Mesenchymal stem cell (in vitro differentiated cells and primary cell): Measurements from ENCODE around the gene FAM181A.
A peak's percentile ranks its signal among the peaks of the same experiment; 100 is the strongest.

Experiments used
- DNase-seq: peaks from one replicate; pipeline ENCODE4 v3.0.0-alpha.2; 2013
- H2AFZ ChIP-seq: one replicate; pipeline ENCODE4 v1.6.1; 2013; ENCODE audit warnings: low read depth, mild to moderate bottlenecking, control low read depth, inconsistent platforms, low read length, moderate library complexity
- H2AK5ac ChIP-seq: 2 replicates; pipeline ENCODE4 v1.6.1; 2013; ENCODE audit warnings: low read length, moderate library complexity, mild to moderate bottlenecking, inconsistent platforms; ENCODE audit not compliant: severe bottlenecking
- H2BK120ac ChIP-seq: one replicate; pipeline ENCODE4 v1.6.1; 2013; ENCODE audit warnings: low read depth, mild to moderate bottlenecking, inconsistent platforms, low read length, moderate library complexity
- H2BK12ac ChIP-seq, 2 experiments: one replicate each; pipeline ENCODE4 v1.6.1; 2013; ENCODE audit warnings: inconsistent platforms in 2 of 2, low read length in 2 of 2, mild to moderate bottlenecking in 2 of 2, moderate library complexity in 2 of 2, control low read depth in 1 of 2
- H2BK15ac ChIP-seq: one replicate; pipeline ENCODE4 v1.6.1; 2013; ENCODE audit warnings: mild to moderate bottlenecking, low read depth, inconsistent platforms; ENCODE audit not compliant: poor library complexity, severe bottlenecking
- H2BK5ac ChIP-seq: 2 replicates; pipeline ENCODE4 v1.6.1; 2013; ENCODE audit warnings: low read depth, mild to moderate bottlenecking, low read length, control low read depth, inconsistent platforms; ENCODE audit not compliant: poor library complexity, severe bottlenecking
- H3K14ac ChIP-seq, 2 experiments: one replicate each; pipeline ENCODE4 v1.6.1; 2013; ENCODE audit warnings: inconsistent platforms in 2 of 2, low read length in 2 of 2, control low read depth in 1 of 2, mild to moderate bottlenecking in 1 of 2, moderate library complexity in 1 of 2
- H3K18ac ChIP-seq, 2 experiments: one replicate each; pipeline ENCODE4 v1.6.1; 2013; ENCODE audit warnings: inconsistent platforms in 2 of 2, low read length in 2 of 2, control low read depth in 1 of 2, low read depth in 1 of 2, mild to moderate bottlenecking in 1 of 2
- H3K23ac ChIP-seq, 2 experiments: one replicate each; pipeline ENCODE4 v1.6.1; 2013; ENCODE audit warnings: inconsistent platforms in 2 of 2, low read length in 2 of 2, mild to moderate bottlenecking in 2 of 2, moderate library complexity in 2 of 2, control low read depth in 1 of 2
- H3K27ac ChIP-seq: 2 replicates; pipeline ENCODE4 v1.5.1; 2013; ENCODE audit warnings: mild to moderate bottlenecking, moderate library complexity, low read length, control low read depth, inconsistent platforms; ENCODE audit not compliant: poor library complexity, severe bottlenecking
- H3K27me3 ChIP-seq, 2 experiments: 2 replicates each; pipeline versions ENCODE4 v1.6.1 to v1.7.0; 2013; ENCODE audit warnings: low read length in 2 of 2, mild to moderate bottlenecking in 2 of 2, moderate library complexity in 2 of 2, control low read depth in 1 of 2, inconsistent platforms in 1 of 2; ENCODE audit not compliant: control insufficient read depth in 1 of 2, insufficient read depth in 1 of 2
- H3K36me3 ChIP-seq, 2 experiments: 2 replicates each; pipeline versions ENCODE4 v1.6.1 to v1.7.0; 2013; ENCODE audit warnings: low read length in 2 of 2, control low read depth in 1 of 2, inconsistent platforms in 1 of 2, low read depth in 1 of 2, mild to moderate bottlenecking in 1 of 2; ENCODE audit not compliant: insufficient read depth in 2 of 2, control insufficient read depth in 1 of 2
- H3K4ac ChIP-seq, 2 experiments: one replicate each; pipeline ENCODE4 v1.6.1; 2013; ENCODE audit warnings: inconsistent platforms in 2 of 2, low read length in 2 of 2, mild to moderate bottlenecking in 2 of 2, moderate library complexity in 2 of 2, control low read depth in 1 of 2, low read depth in 1 of 2
- H3K4me1 ChIP-seq: 2 replicates; pipeline ENCODE4 v1.6.1; 2013; ENCODE audit warnings: low read depth, low read length, control low read depth; ENCODE audit not compliant: control insufficient read depth, insufficient read depth
- H3K4me2 ChIP-seq: 2 replicates; pipeline ENCODE4 v1.6.1; 2013; ENCODE audit warnings: low read length, mild to moderate bottlenecking, inconsistent platforms; ENCODE audit not compliant: poor library complexity, severe bottlenecking
- H3K4me3 ChIP-seq, 2 experiments: 2 replicates each; pipeline versions ENCODE4 v1.5.1 to v1.7.0; 2013; ENCODE audit warnings: low read length in 2 of 2, mild to moderate bottlenecking in 2 of 2, control low read depth in 1 of 2, low read depth in 1 of 2; ENCODE audit not compliant: insufficient read depth in 1 of 2
- H3K79me1 ChIP-seq: replicated peaks from 2 replicates; pipeline ENCODE4 v1.6.1; 2013; ENCODE audit warnings: mild to moderate bottlenecking, control low read depth, low read length, inconsistent platforms; ENCODE audit not compliant: poor library complexity, severe bottlenecking
- H3K9ac ChIP-seq: 2 replicates; pipeline ENCODE4 v1.7.0; 2013; ENCODE audit warnings: mild to moderate bottlenecking, low read length, moderate library complexity
- H3K9me3 ChIP-seq: 2 replicates; pipeline ENCODE4 v1.7.0; 2013; ENCODE audit warnings: mild to moderate bottlenecking, low read length; ENCODE audit not compliant: control insufficient read depth
- H4K8ac ChIP-seq: one replicate; pipeline ENCODE4 v1.6.1; 2013; ENCODE audit warnings: inconsistent platforms, mild to moderate bottlenecking, low read length, moderate library complexity
- H4K91ac ChIP-seq: one replicate; pipeline ENCODE4 v1.6.1; 2013; ENCODE audit warnings: mild to moderate bottlenecking, low read length, inconsistent platforms
- WGBS: methylation state at CpG from one replicate; pipeline ENCODE4 v1.1.7; 2013; ENCODE audit warnings: mixed read lengths; 5-methylcytosine and 5-hydroxymethylcytosine counted together

Gene FAM181A

DNA sequence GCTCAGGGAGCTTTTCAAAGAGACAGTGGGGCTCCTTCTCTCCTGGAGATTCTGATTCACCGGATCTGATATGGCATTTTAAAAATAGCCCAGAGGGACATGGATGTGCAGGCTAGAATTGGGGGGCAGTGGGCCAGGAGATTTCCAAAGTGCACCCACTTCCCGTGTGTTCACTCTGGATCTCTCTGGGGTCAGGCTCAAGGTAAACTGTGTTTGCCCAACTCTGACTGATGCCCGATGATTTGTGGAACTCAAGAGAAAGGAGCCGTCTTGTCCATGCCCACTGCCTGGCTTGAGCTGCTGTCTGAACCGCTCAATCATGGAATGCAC, 17.9 kb downstream of the FAM181A start:
- Histone ChIP-seq H3K4ac (no peak overlapping the region), H3K9me3 (no peaks in the 10 kb centered on the region), H3K18ac (no peak overlapping the region), H3K79me1 (no peaks in the 10 kb centered on the region), H2BK12ac (no peak overlapping the region), H2AFZ (no peak overlapping the region), H3K27ac (no peak overlapping the region), H4K8ac (no peak overlapping the region), H3K36me3 (no peaks in the 10 kb centered on the region), H2BK120ac (no peak overlapping the region), H4K91ac (no peak overlapping the region), H3K4me1 (peaks cover 55% of the 10 kb centered on the region), H3K27me3 (peaks cover 0 to 4% of the 10 kb centered on the region in 2 experiments), H3K23ac (no peak overlapping the region), H3K9ac (no peak overlapping the region), H2AK5ac (peak overlapping the region; percentile 29), H3K4me3 (no peak overlapping the region), H3K14ac (no peak overlapping the region), H2BK15ac (no peak overlapping the region), H2BK5ac (no peak overlapping the region), H3K4me2 (no peak overlapping the region)
- DNase-seq = no peak
- 95% methylated on average over 5 of the region's 5 CpGs for WGBS

DNA sequence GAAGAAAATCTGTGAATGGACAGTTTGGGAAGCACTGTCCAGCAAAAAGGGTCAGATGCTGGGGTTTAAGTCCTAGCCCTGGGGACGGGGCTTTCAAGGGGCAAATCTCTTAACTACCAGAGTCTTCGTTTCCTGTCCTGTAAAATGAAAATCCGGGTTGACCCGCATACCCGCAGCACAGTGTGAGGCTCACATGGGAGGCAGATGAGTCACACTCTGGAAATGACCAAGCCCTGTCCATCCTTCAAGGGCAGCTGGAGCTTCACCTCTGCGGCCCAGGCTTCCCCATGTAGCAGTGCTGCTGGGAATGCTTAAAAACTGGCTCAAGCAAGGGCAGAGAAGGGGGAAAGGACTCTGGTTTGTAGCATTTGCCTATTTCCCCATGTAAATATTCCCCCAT, 19.0 kb downstream of the FAM181A start:
- H3K79me1 ChIP-seq = no peaks in the 10 kb centered on the region
- H3K27ac ChIP-seq = peak overlapping the region; percentile 61
- H3K4me2 ChIP-seq = no peak overlapping the region
- H3K4me3 ChIP-seq = no peak overlapping the region
- peaks cover 0 to 4% of the 10 kb centered on the region in 2 experiments for H3K27me3 ChIP-seq
- no peak overlapping the region for H4K8ac ChIP-seq
- no peak overlapping the region for H2BK5ac ChIP-seq
- H3K9me3 ChIP-seq = no peaks in the 10 kb centered on the region
- peaks cover 51% of the 10 kb centered on the region for H3K4me1 ChIP-seq
- no peak overlapping the region for H3K14ac ChIP-seq
- WGBS = 23% methylated on average over 5 of the region's 6 CpGs
- no peak overlapping the region for H2BK12ac ChIP-seq
- no peak overlapping the region for H3K23ac ChIP-seq
- H3K36me3 ChIP-seq = no peaks in the 10 kb centered on the region
- DNase-seq = peak; percentile 60
- no peak overlapping the region for H3K18ac ChIP-seq
- no peak overlapping the region for H2AFZ ChIP-seq
- no peak overlapping the region for H3K9ac ChIP-seq
- no peak overlapping the region for H2BK15ac ChIP-seq
- no peak overlapping the region for H2BK120ac ChIP-seq
- H3K4ac ChIP-seq = no peak overlapping the region
- H2AK5ac ChIP-seq = peak overlapping the region; percentile 13
- H4K91ac ChIP-seq = no peak overlapping the region

DNA sequence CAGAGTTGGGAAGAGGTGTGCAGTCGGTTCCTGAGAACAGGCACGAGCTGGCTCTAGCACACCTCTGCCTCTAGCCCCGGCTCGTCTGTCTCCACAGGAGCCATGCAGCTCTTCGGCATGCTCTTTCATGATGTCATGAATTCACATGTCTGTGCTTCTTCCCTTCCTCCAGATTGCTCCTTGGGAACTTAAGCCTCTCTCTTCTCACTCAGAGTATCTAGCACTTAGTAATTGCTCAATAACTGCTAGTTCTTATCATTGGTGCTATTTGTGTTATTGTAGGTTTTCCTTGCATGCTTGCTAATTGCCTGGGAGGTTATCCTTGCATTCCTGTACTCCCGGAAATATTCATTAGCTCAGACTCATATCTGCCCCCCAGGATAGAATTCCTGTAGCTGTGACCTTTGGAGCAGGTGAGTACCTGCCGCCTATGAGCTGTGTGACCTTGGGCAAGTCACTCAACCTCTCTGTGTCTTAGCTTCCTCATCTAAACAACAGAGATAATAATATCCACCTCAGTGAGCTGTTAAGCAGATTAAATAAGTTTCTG, 19.5 kb downstream of the FAM181A start:
- WGBS = 79% methylated on average over 7 of the region's 7 CpGs

DNA sequence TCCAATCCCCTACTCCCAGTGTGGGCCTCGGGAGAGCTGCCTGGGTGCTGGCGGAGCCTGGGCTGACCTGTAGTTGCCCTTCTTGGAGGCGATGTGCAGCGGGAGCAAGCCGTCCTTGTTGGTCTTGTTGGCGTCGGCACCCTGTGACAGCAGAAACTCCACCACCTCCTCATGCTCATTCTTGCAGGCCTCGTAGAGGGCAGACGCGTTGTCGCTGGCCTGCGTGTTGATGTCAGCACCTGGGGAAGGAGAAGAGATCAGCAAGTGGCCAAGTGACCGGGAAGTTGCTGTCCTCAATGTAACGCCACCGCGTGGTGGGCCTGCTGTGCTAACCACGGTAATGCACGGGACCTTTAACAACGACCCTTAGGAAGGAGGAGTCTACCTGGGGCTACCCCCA, 20.1 kb downstream of the FAM181A start:
- Histone ChIP-seq H4K91ac (no peak overlapping the region), H3K79me1 (no peaks in the 10 kb centered on the region), H3K18ac (no peak overlapping the region)

More for the DNA sequence above, 19.5 kb downstream of the FAM181A start:
- peak overlapping the region; percentile 61 for H3K27ac ChIP-seq
- peaks cover 0 to 4% of the 10 kb centered on the region in 2 experiments for H3K27me3 ChIP-seq
- H2BK15ac ChIP-seq = no peak overlapping the region
- H3K79me1 ChIP-seq = no peaks in the 10 kb centered on the region
- no peak overlapping the region for H3K9ac ChIP-seq
- H2AK5ac ChIP-seq = peak overlapping the region; percentile 21
- peak; percentile 76 for DNase-seq
- no peaks in the 10 kb centered on the region for H3K9me3 ChIP-seq
- no peak overlapping the region for H3K4me3 ChIP-seq
- H2BK5ac ChIP-seq = no peak overlapping the region
- H3K36me3 ChIP-seq = no peaks in the 10 kb centered on the region
- no peak overlapping the region for H2BK120ac ChIP-seq
- no peak overlapping the region for H2BK12ac ChIP-seq
- H4K91ac ChIP-seq = no peak overlapping the region
- no peak overlapping the region for H4K8ac ChIP-seq
- no peak overlapping the region for H3K18ac ChIP-seq
- no peak overlapping the region for H2AFZ ChIP-seq
- H3K4me2 ChIP-seq = no peak overlapping the region
- no peak overlapping the region for H3K23ac ChIP-seq
- no peak overlapping the region for H3K4ac ChIP-seq
- peaks cover 47% of the 10 kb centered on the region for H3K4me1 ChIP-seq
- no peak overlapping the region for H3K14ac ChIP-seq

More for the DNA sequence above, 20.1 kb downstream of the FAM181A start:
- H3K27ac ChIP-seq = no peak overlapping the region
- H3K4me1 ChIP-seq = peaks cover 43% of the 10 kb centered on the region
- no peaks in the 10 kb centered on the region for H3K36me3 ChIP-seq
- H3K27me3 ChIP-seq = peaks cover 0 to 4% of the 10 kb centered on the region in 2 experiments
- H3K4me2 ChIP-seq = no peak overlapping the region
- H3K14ac ChIP-seq = no peak overlapping the region
- H2BK120ac ChIP-seq = no peak overlapping the region
- no peak for DNase-seq
- peak overlapping the region; percentile 28 for H2AK5ac ChIP-seq
- no peak overlapping the region for H3K4ac ChIP-seq
- no peak overlapping the region for H3K23ac ChIP-seq
- H3K4me3 ChIP-seq = no peak overlapping the region
- H2AFZ ChIP-seq = no peak overlapping the region
- no peaks in the 10 kb centered on the region for H3K9me3 ChIP-seq
- no peak overlapping the region for H3K9ac ChIP-seq
- H2BK12ac ChIP-seq = no peak overlapping the region
- no peak overlapping the region for H2BK5ac ChIP-seq
- WGBS = 87% methylated on average over 19 of the region's 19 CpGs
- no peak overlapping the region for H4K8ac ChIP-seq
- no peak overlapping the region for H2BK15ac ChIP-seq
